ENCODE data around the gene DDIT4L.
"Not testable (repeated sequence)": the region's sequence is repeated elsewhere in the genome, so short reads cannot be mapped to it uniquely, and the experiment has no call there.

DDIT4L gene

GRCh38 chr4:100165809-100166208, 24.5 kb downstream of the DDIT4L start:
- no peak for DNase-seq

GRCh38 chr4:100164808-100165760, 25.2 kb downstream of the DDIT4L start:
- DNase-seq = no peak

- no peak for DNase-seq
Observed at GRCh38 chr4:100162027-100162685, 28.1 kb downstream of the DDIT4L start.

GRCh38 chr4:100149190-100149589, 41.1 kb downstream of the DDIT4L start:
- DNase-seq = no peak

- DNase-seq = no peak
Observed at GRCh38 chr4:100147684-100148083, 42.6 kb downstream of the DDIT4L start.

GRCh38 chr4:100147198-100147597, 43.1 kb downstream of the DDIT4L start:
- DNase-seq = no peak

GRCh38 chr4:100146756-100147155, 43.5 kb downstream of the DDIT4L start:
- DNase-seq = no peak

- not testable (repeated sequence) for DNase-seq
Observed at GRCh38 chr4:100137320-100137719, 52.9 kb downstream of the DDIT4L start.

Measured in NCI-H2029 treated with DMSO at 0.1 percent for 48 hours (cell line).